ENCODE results near the gene NOP56. TPM values are rescaled to one million over a fixed set of nuclear protein-coding genes. Genes with fewer than 3 reads are reported as not detected.

NOP56 gene
- total RNA-seq, 1 donor from 2014 or later = 288 TPM

- Histone ChIP-seq H3F3A (ENCODE audit: low read depth) (no peaks in the 10 kb centered on the region), H3K4me2 (no peak overlapping the region), H3K36me3 (no peaks in the 10 kb centered on the region), H3K9me3 (ENCODE audit: low read depth) (peaks cover 7% of the 10 kb centered on the region), H3K27ac (no peak overlapping the region), H3K4me3 (no peak overlapping the region), H2AFZ (replicated peaks) (no peak overlapping the region), H3K4me1 (peaks cover 4% of the 10 kb centered on the region), H3K9ac (no peak overlapping the region), H3K27me3 (no peaks in the 10 kb centered on the region), H3K79me2 (ENCODE audit: low read depth) (no peaks in the 10 kb centered on the region), H4K20me1 (ENCODE audit: low read depth) (no peaks in the 10 kb centered on the region)
- H3K4me3 Mint-ChIP-seq = no peak overlapping the region
- H3K27ac Mint-ChIP-seq = no peak overlapping the region
- H3K4me1 Mint-ChIP-seq = peaks cover 6% of the 10 kb centered on the region
- no peaks in the 10 kb centered on the region for H3K36me3 Mint-ChIP-seq
- no peak for DNase-seq (ENCODE audit: low spot score)
- peaks cover 2% of the 10 kb centered on the region for H3K27me3 Mint-ChIP-seq (ENCODE audit: insufficient read depth, low read depth)
- TF ChIP-seq EZH2 (IDR thresholded peaks at IDR 0.05) = no peak
- TF ChIP-seq EZH2phosphoT487 (IDR thresholded peaks at IDR 0.05) = no peak
- no peak for TF ChIP-seq CTCF (IDR thresholded peaks at IDR 0.05)
- H3K9me3 Mint-ChIP-seq = peaks cover 16% of the 10 kb centered on the region
Measured at GRCh38 chr20:2604506-2604835, 48.0 kb upstream of the NOP56 start.

- H3K9ac ChIP-seq = no peak overlapping the region
Measured at GRCh38 chr20:2606507-2607006, 45.9 kb upstream of the NOP56 start.

GRCh38 chr20:2610326-2610725, 42.1 kb upstream of the NOP56 start:
- H3K4me1 Mint-ChIP-seq = no peaks in the 10 kb centered on the region

More at GRCh38 chr20:2606507-2607006, 45.9 kb upstream of the NOP56 start:
- H2AFZ ChIP-seq (replicated peaks) = no peak overlapping the region
- H3K27me3 ChIP-seq = peaks cover 8% of the 10 kb centered on the region
- no peaks in the 10 kb centered on the region for H3K4me1 ChIP-seq
- no peaks in the 10 kb centered on the region for H3F3A ChIP-seq (ENCODE audit: low read depth)
- H3K4me3 ChIP-seq = no peak overlapping the region
- no peak overlapping the region for H3K4me2 ChIP-seq
- no peak for DNase-seq (ENCODE audit: low spot score)
- H3K9me3 Mint-ChIP-seq = peaks cover 16% of the 10 kb centered on the region
- H3K9me3 ChIP-seq (ENCODE audit: low read depth) = peaks cover 7% of the 10 kb centered on the region
- H3K79me2 ChIP-seq (ENCODE audit: low read depth) = no peaks in the 10 kb centered on the region
- TF ChIP-seq CTCF (IDR thresholded peaks at IDR 0.05) (no peak), EZH2phosphoT487 (IDR thresholded peaks at IDR 0.05) (no peak), EZH2 (IDR thresholded peaks at IDR 0.05) (no peak)
- no peaks in the 10 kb centered on the region for H4K20me1 ChIP-seq (ENCODE audit: low read depth)
- no peak overlapping the region for H3K4me3 Mint-ChIP-seq
- H3K36me3 ChIP-seq = no peaks in the 10 kb centered on the region
- no peaks in the 10 kb centered on the region for H3K36me3 Mint-ChIP-seq
- H3K27ac Mint-ChIP-seq = no peak overlapping the region
- H3K27ac ChIP-seq = no peak overlapping the region
- no peaks in the 10 kb centered on the region for H3K4me1 Mint-ChIP-seq
- H3K27me3 Mint-ChIP-seq (ENCODE audit: insufficient read depth, low read depth) = peaks cover 4% of the 10 kb centered on the region

More at GRCh38 chr20:2610326-2610725, 42.1 kb upstream of the NOP56 start:
- Histone ChIP-seq H3K79me2 (ENCODE audit: low read depth) (no peaks in the 10 kb centered on the region), H3K9ac (no peak overlapping the region), H4K20me1 (ENCODE audit: low read depth) (no peaks in the 10 kb centered on the region), H3K4me3 (no peak overlapping the region), H3K4me2 (no peak overlapping the region), H3K4me1 (no peaks in the 10 kb centered on the region), H3K27ac (no peak overlapping the region), H3F3A (ENCODE audit: low read depth) (no peaks in the 10 kb centered on the region), H2AFZ (replicated peaks) (no peak overlapping the region), H3K27me3 (peaks cover 8% of the 10 kb centered on the region), H3K36me3 (no peaks in the 10 kb centered on the region), H3K9me3 (ENCODE audit: low read depth) (peaks cover 7% of the 10 kb centered on the region)
- no peak for DNase-seq (ENCODE audit: low spot score)
- Mint-ChIP-seq H3K27me3 (ENCODE audit: insufficient read depth, low read depth) (peaks cover 4% of the 10 kb centered on the region), H3K9me3 (peaks cover 14% of the 10 kb centered on the region), H3K27ac (no peak overlapping the region), H3K4me3 (no peak overlapping the region), H3K36me3 (no peaks in the 10 kb centered on the region)
- TF ChIP-seq CTCF (IDR thresholded peaks at IDR 0.05) = no peak
- no peak for TF ChIP-seq EZH2phosphoT487 (IDR thresholded peaks at IDR 0.05)
- no peak for TF ChIP-seq EZH2 (IDR thresholded peaks at IDR 0.05)
